GM18520 (cell line): Measurements from ENCODE around the gene ZBED6.

ENCODE experiments used
- ATAC-seq: cut with Tn5 transposase; IDR thresholded peaks from one replicate; pipeline ENCODE4 v1.9.1; 2021; ENCODE audit not compliant: unreplicated experiment

ZBED6 gene

GRCh38 chr1:203839081-203839480, 43.7 kb downstream of the ZBED6 start:
- no peak for ATAC-seq

- no peak for ATAC-seq
Observed at GRCh38 chr1:203840208-203840808, 44.9 kb downstream of the ZBED6 start.

- ATAC-seq: no peak
Observed at GRCh38 chr1:203842559-203842876, 47.1 kb downstream of the ZBED6 start.

- ATAC-seq: no peak
Observed at GRCh38 chr1:203843435-203843834, 48.0 kb downstream of the ZBED6 start.
